Effector memory CD8-positive, alpha-beta T cell (primary cell): ENCODE results near the gene ZNF821.
A peak's percentile ranks its signal among the peaks of the same experiment; 100 is the strongest.
"Not testable (repeated sequence)": the region's sequence is repeated elsewhere in the genome, so short reads cannot be mapped to it uniquely, and the experiment has no call there.

Experiments
- ATAC-seq: fragments of 150-1000 bp; cut with Tn5 transposase; replicated peaks from 2 replicates; pipeline ENCODE4 v1.10.0; 2021; ENCODE audit warnings: mild to moderate bottlenecking, moderate library complexity
- DNase-seq, 3 experiments: peaks; one replicate each; pipeline ENCODE4 v3.0.0; 2021
- H3K27ac Mint-ChIP-seq, 2 donors: one replicate each; pipeline ENCODE4 v1.8.0; 2022; ENCODE audit warnings: mild to moderate bottlenecking in 2 of 2, mixed read lengths in 2 of 2, moderate library complexity in 2 of 2
- H3K27me3 Mint-ChIP-seq, 2 donors: one replicate each; pipeline ENCODE4 v1.8.0; 2022; ENCODE audit warnings: mixed read lengths in 2 of 2
- H3K36me3 Mint-ChIP-seq: one replicate; pipeline ENCODE4 v1.8.0; 2022; ENCODE audit warnings: mild to moderate bottlenecking, moderate library complexity, mixed read lengths; ENCODE audit not compliant: insufficient read depth
- H3K4me1 Mint-ChIP-seq, 2 donors: one replicate each; pipeline ENCODE4 v1.8.0; 2022; ENCODE audit warnings: low read depth in 2 of 2, mixed read lengths in 2 of 2
- H3K4me3 Mint-ChIP-seq, 2 donors: one replicate each; pipeline ENCODE4 v1.8.0; 2022; ENCODE audit warnings: mild to moderate bottlenecking in 2 of 2, mixed read lengths in 2 of 2, moderate library complexity in 2 of 2
- H3K9me3 Mint-ChIP-seq, 2 donors: one replicate each; pipeline ENCODE4 v1.8.0; 2022; ENCODE audit warnings: mixed read lengths in 2 of 2

Gene ZNF821

GRCh38 chr16:71845639-71846430 is 38.1 kb downstream of the ZNF821 start, which contains the start of gene ATXN1L:
Gene ATXN1L (plus strand): TSS chr16:71845976. CDS start chr16:71849741, 3,765 bp downstream.
- no peaks in the 10 kb centered on the region for H3K9me3 Mint-ChIP-seq
- peak within 1 kb of the TSS; percentile 94 to 98 for H3K4me3 Mint-ChIP-seq
- H3K27ac Mint-ChIP-seq: peak within 1 kb of the TSS; percentile 97 to 98
- peaks cover 45% of the 10 kb centered on the region for H3K36me3 Mint-ChIP-seq
- ATAC-seq (peak; percentile 93), DNase-seq (peak; percentile 91 to 97 (median 97))
- H3K27me3 Mint-ChIP-seq: no peaks in the 10 kb centered on the region
- peaks cover 18 to 35% of the 10 kb centered on the region in 2 donors for H3K4me1 Mint-ChIP-seq

GRCh38 chr16:71843572-71843971 is 40.4 kb downstream of the ZNF821 start:
- H3K27me3 Mint-ChIP-seq: no peaks in the 10 kb centered on the region
- no peak overlapping the region for H3K27ac Mint-ChIP-seq
- H3K4me1 Mint-ChIP-seq: peaks cover 15 to 30% of the 10 kb centered on the region in 2 donors
- DNase-seq (no peak), ATAC-seq (no peak)
- no peak overlapping the region for H3K4me3 Mint-ChIP-seq
- H3K9me3 Mint-ChIP-seq: no peaks in the 10 kb centered on the region
- H3K36me3 Mint-ChIP-seq: peaks cover 23% of the 10 kb centered on the region

DNA sequence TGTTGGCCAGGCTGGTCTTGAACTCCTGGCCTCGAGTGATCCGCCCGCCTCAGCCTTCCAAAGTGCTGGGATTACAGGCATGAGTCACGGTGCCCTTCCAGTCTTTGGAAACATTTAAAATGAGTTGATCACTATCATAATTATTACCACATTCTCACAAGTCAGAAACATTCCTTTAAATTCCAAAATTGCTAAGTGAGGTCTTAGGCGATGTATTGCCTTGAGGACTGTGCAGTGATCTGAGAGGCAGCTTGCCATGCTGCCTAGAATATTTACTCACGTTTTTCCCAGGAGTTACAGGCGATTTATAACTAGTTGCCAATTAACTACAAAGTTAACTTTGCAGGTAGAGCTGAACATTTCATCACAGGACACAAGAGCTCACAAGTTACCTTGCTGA is 43.9 kb downstream of the ZNF821 start:
- Mint-ChIP-seq H3K4me3 (no peak overlapping the region), H3K9me3 (no peaks in the 10 kb centered on the region), H3K27ac (no peak overlapping the region), H3K36me3 (no peaks in the 10 kb centered on the region), H3K4me1 (peaks cover 1% of the 10 kb centered on the region in 2 donors), H3K27me3 (no peaks in the 10 kb centered on the region)
- DNase-seq (no peak), ATAC-seq (no peak)

DNA sequence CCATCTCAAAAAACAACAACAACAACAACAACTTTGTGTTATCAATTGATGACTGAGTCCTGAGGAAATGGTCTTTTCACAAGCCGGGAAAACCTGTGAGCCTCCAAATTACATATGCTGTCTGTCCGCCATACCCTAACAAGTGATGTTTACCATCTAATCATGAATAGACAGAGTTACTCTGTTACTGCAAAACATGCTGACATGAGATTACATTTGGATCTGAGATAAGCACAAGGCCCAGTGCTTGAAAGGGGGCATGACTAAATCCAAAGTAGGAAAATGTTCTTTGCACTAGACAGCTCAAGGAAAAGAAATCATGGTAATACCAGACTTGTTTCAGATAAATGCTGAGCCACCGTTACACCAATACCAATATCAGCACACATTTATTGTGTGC is 46.8 kb downstream of the ZNF821 start:
- Mint-ChIP-seq H3K27ac (no peak overlapping the region), H3K4me1 (no peaks in the 10 kb centered on the region), H3K27me3 (no peaks in the 10 kb centered on the region), H3K9me3 (no peaks in the 10 kb centered on the region), H3K36me3 (no peaks in the 10 kb centered on the region), H3K4me3 (no peak overlapping the region)
- no peak for DNase-seq
- no peak for ATAC-seq

GRCh38 chr16:71834291-71834690 is 49.7 kb downstream of the ZNF821 start:
- ATAC-seq: no peak

DNA sequence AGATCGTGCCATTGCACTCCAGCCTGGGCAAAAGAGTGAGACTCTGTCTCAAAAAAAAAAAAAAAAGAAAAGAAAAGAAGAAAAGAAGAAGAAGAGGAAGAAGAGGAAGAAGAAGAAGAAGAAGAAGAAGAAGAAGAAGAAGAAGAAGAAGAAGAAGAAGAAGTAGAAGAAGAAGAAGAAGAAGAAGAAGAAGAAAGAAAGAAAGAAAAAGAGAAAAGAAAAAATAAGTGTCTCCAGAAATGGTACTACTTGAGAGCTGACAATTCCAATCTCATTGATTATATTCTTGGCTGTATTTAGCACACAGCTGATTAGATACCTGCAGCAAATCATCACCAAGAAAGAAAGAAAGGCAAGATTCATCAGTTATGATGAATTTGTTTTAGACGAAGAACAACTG is 51.9 kb downstream of the ZNF821 start:
- H3K9me3 Mint-ChIP-seq: not testable (repeated sequence)
- peak overlapping the region in 1 of 2 donors; percentile 51 for H3K27ac Mint-ChIP-seq

More at GRCh38 chr16:71834291-71834690, 49.7 kb downstream of the ZNF821 start:
- Mint-ChIP-seq H3K27me3 (no peaks in the 10 kb centered on the region), H3K36me3 (no peaks in the 10 kb centered on the region), H3K27ac (no peak overlapping the region), H3K9me3 (no peaks in the 10 kb centered on the region), H3K4me1 (no peaks in the 10 kb centered on the region), H3K4me3 (no peak overlapping the region)
- no peak for DNase-seq

DNA sequence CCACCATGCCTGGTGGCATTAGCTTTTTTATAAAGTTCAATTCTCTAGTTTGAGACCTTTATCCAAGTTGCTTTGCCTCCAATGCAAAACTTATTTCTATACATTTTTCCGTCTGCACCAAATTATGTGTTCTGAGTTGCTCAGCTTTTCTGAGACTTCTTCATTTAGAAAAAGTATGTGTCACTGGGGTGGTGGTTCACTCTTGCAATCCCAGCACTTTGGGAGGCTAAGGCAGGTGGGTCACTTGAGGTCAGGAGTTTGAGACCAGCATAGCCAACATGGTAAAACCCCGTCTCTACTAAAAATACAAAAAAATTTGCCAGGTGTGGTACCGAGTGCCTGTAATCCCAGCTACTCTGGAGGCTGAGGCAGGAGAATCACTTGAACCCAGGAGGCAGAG is 52.3 kb downstream of the ZNF821 start:
- H3K27ac Mint-ChIP-seq, H3K9me3 Mint-ChIP-seq, H3K4me1 Mint-ChIP-seq, H3K27me3 Mint-ChIP-seq, H3K4me3 Mint-ChIP-seq, DNase-seq, H3K36me3 Mint-ChIP-seq, ATAC-seq: not testable (repeated sequence)

More for the DNA sequence above, 51.9 kb downstream of the ZNF821 start:
- H3K4me3 Mint-ChIP-seq, ATAC-seq, DNase-seq, H3K36me3 Mint-ChIP-seq, H3K27me3 Mint-ChIP-seq, H3K4me1 Mint-ChIP-seq: not testable (repeated sequence)

DNA sequence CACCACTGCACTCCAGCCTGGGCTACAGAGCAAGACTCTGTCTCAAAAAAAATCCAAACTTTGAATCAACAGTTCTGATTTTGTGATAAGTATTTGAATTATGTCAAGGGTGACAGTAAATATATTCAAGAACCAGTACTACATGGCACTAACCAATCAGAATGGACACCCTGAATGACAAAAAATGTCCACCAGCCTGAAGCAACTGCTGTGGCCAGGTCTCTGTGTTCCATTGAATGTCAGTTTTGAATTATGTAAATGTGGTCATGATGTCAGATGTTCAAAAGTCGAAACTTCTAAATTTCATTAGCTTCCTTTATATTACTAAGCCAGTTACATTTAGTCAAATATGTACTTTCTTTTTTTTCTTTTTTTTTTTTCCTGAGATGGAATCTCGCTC is 53.6 kb downstream of the ZNF821 start:
- no peaks in the 10 kb centered on the region for H3K27me3 Mint-ChIP-seq
- H3K36me3 Mint-ChIP-seq: peaks cover 1% of the 10 kb centered on the region
- H3K27ac Mint-ChIP-seq: no peak overlapping the region
- H3K4me3 Mint-ChIP-seq: no peak overlapping the region
- no peaks in the 10 kb centered on the region for H3K9me3 Mint-ChIP-seq
- ATAC-seq: no peak
- no peaks in the 10 kb centered on the region for H3K4me1 Mint-ChIP-seq
- DNase-seq: no peak

- H3K36me3 Mint-ChIP-seq: peaks cover 6% of the 10 kb centered on the region
- DNase-seq: no peak
- ATAC-seq: no peak
- no peaks in the 10 kb centered on the region for H3K4me1 Mint-ChIP-seq
- H3K27ac Mint-ChIP-seq: no peak overlapping the region
- H3K9me3 Mint-ChIP-seq: no peaks in the 10 kb centered on the region
- no peaks in the 10 kb centered on the region for H3K27me3 Mint-ChIP-seq
- no peak overlapping the region for H3K4me3 Mint-ChIP-seq
Observed at GRCh38 chr16:71826533-71827017, 57.4 kb downstream of the ZNF821 start.

- DNase-seq, H3K27me3 Mint-ChIP-seq, H3K4me3 Mint-ChIP-seq, ATAC-seq, H3K36me3 Mint-ChIP-seq, H3K4me1 Mint-ChIP-seq, H3K27ac Mint-ChIP-seq, H3K9me3 Mint-ChIP-seq: not testable (repeated sequence)
Observed at GRCh38 chr16:71817155-71817500, 66.9 kb downstream of the ZNF821 start.

DNA sequence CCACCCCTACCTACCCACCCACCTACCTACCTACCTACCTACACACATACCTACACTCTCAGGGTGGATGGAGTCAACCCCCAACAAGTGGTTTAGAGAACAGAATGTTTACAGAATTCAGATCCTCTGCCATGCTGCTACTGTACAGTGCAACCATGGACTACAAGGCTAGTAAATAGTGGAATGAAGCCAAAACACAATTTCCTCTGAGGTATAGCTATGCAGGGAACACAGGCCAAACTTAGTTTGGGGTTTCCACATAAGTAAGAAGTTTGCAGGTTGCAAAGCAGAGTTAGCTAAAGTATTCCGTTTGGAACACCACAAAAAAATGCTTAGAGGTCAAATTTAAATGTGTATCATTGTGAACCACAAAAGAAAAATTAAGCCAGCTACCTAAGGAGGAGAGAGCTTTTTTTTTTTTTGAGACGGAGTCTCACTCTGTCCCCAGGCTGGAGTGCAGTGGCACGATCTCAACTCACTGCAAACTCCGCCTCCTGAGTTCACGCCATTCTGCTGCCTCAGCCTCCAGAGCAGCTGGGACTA is 72.7 kb downstream of the ZNF821 start:
- no peaks in the 10 kb centered on the region for H3K27me3 Mint-ChIP-seq
- H3K4me3 Mint-ChIP-seq: no peak overlapping the region
- H3K4me1 Mint-ChIP-seq: peaks cover 13 to 21% of the 10 kb centered on the region in 2 donors
- peaks cover 29% of the 10 kb centered on the region for H3K36me3 Mint-ChIP-seq
- no peak overlapping the region for H3K27ac Mint-ChIP-seq
- no peak for ATAC-seq
- H3K9me3 Mint-ChIP-seq: no peaks in the 10 kb centered on the region
- DNase-seq: no peak

GRCh38 chr16:71810155-71810530 is 73.8 kb downstream of the ZNF821 start:
- H3K27me3 Mint-ChIP-seq, H3K9me3 Mint-ChIP-seq, ATAC-seq, DNase-seq: not testable (repeated sequence)
- peak overlapping the region; percentile 100 for H3K27ac Mint-ChIP-seq
- peak overlapping the region; percentile 27 to 91 for H3K4me3 Mint-ChIP-seq
- H3K36me3 Mint-ChIP-seq: peaks cover 29% of the 10 kb centered on the region
- peaks cover 13 to 18% of the 10 kb centered on the region in 2 donors for H3K4me1 Mint-ChIP-seq
